Nephron progenitor cell (in vitro differentiated cells): Measurements from ENCODE around the gene FGF12.

Source experiments
- DNase-seq: peaks from one replicate; pipeline ENCODE4 v3.0.0; 2021
- H3K27ac Mint-ChIP-seq: 2 replicates; pipeline ENCODE4 v1.8.0; 2021; ENCODE audit warnings: mild to moderate bottlenecking, moderate library complexity, mixed read lengths
- H3K27me3 Mint-ChIP-seq: 2 replicates; pipeline ENCODE4 v1.8.0; 2021; ENCODE audit warnings: mild to moderate bottlenecking, low read depth, mixed read lengths; ENCODE audit not compliant: poor library complexity
- H3K36me3 Mint-ChIP-seq: 2 replicates; pipeline ENCODE4 v1.8.0; 2021; ENCODE audit warnings: low read depth, mixed read lengths
- H3K4me1 Mint-ChIP-seq: 2 replicates; pipeline ENCODE4 v1.8.0; 2021; ENCODE audit warnings: mixed read lengths
- H3K4me3 Mint-ChIP-seq: 2 replicates; pipeline ENCODE4 v1.8.0; 2021; ENCODE audit warnings: mild to moderate bottlenecking, moderate library complexity, mixed read lengths
- H3K9me3 Mint-ChIP-seq: 2 replicates; pipeline ENCODE4 v1.8.0; 2021; ENCODE audit warnings: mild to moderate bottlenecking, moderate library complexity, mixed read lengths
- TF ChIP-seq, protein P1 (sequence below): fragments of 200-600 bp; sonication (generic); IDR thresholded peaks from 2 replicates; pipeline ENCODE4 v1.5.0; 2021; ENCODE audit warnings: antibody characterized with exemption

The FGF12 gene

DNA sequence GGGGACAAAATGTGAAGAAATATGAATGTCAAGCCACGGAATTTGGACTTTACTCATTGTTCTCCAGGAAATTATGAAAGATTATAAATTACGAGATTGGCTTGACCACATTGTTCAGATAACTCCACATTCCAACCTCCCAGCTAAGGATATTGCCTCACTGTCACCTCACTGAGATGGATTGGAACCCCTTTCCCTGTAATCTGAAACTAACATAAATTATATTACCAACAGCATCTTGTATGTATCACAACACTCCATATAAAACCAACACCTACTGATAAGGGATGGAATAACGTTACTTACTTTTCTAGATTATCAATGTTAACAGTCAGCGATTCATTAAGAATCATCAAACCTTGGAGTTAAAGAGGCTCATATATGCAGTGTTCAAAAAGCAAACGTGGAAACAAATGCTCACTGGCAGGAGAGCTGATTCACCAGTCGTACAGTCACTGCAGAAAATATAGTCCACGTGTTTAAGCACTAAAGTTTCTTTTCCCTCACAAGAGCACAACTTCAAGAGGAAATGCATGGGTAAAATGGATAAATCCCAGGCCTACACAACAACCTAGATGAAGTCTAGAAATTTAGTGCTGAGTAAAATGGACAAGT is 451.5 kb downstream of the FGF12 start:
- H3K27ac Mint-ChIP-seq: no peak overlapping the region
- no peaks in the 10 kb centered on the region for H3K36me3 Mint-ChIP-seq
- no peak for DNase-seq
- TF ChIP-seq, protein P1, sequence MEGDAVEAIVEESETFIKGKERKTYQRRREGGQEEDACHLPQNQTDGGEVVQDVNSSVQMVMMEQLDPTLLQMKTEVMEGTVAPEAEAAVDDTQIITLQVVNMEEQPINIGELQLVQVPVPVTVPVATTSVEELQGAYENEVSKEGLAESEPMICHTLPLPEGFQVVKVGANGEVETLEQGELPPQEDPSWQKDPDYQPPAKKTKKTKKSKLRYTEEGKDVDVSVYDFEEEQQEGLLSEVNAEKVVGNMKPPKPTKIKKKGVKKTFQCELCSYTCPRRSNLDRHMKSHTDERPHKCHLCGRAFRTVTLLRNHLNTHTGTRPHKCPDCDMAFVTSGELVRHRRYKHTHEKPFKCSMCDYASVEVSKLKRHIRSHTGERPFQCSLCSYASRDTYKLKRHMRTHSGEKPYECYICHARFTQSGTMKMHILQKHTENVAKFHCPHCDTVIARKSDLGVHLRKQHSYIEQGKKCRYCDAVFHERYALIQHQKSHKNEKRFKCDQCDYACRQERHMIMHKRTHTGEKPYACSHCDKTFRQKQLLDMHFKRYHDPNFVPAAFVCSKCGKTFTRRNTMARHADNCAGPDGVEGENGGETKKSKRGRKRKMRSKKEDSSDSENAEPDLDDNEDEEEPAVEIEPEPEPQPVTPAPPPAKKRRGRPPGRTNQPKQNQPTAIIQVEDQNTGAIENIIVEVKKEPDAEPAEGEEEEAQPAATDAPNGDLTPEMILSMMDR: no peak
- no peak overlapping the region for H3K4me3 Mint-ChIP-seq
- H3K9me3 Mint-ChIP-seq: no peaks in the 10 kb centered on the region
- H3K27me3 Mint-ChIP-seq: no peaks in the 10 kb centered on the region
- H3K4me1 Mint-ChIP-seq: no peaks in the 10 kb centered on the region

DNA sequence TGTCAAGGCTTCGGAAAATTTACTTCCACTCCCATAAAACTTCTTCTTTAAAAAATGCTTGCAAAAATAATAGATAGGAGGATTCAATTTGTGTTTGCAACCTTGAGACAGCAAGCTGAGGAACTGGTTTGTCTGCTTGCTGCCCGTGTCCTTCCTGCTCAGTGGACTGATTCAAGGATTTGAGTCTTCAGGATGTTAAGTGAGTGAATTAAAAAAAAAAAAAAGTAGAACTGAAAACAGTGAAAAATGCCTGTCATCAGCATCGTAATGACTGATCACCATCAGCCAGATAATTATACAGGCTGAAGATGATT is 453.7 kb downstream of the FGF12 start:
- Mint-ChIP-seq H3K4me1 (no peaks in the 10 kb centered on the region), H3K4me3 (no peak overlapping the region), H3K36me3 (no peaks in the 10 kb centered on the region), H3K9me3 (no peaks in the 10 kb centered on the region), H3K27ac (no peak overlapping the region), H3K27me3 (peaks cover 3% of the 10 kb centered on the region)
- TF ChIP-seq, protein P1: no peak
- DNase-seq: no peak

DNA sequence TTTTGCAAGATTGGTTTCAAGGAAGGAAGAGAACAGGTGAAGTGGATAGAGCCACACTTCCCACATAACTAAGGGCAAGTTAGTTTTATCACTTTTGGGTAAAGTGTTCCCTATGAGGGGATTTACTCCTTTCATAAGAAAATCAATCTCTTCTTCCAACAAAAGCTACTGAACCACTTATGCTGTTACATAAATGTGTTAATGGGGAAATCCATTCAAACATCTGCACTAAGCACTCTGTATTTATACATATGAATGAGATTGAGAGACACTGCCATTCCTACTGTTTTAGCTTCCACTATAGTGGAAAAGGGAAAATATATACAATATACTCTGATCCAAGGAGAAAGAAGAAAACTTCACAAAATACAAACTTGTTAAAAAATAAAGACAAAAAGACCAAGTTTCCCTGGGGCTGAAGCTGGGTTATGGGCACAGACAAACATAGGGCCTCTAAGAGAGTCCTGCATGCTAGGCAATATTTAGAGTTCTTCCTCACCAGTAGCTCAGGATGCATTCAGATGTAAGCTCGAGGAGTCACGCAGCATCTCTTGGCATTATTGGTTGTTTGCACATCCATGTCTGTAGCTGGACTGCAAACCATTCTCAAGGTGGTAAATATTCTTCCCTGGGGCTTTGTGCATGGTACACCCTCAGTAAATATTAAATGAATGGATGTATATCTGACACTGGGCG is 454.2 kb downstream of the FGF12 start:
- Mint-ChIP-seq H3K4me3 (no peak overlapping the region), H3K27ac (no peak overlapping the region), H3K9me3 (no peaks in the 10 kb centered on the region), H3K4me1 (no peaks in the 10 kb centered on the region), H3K27me3 (peaks cover 6% of the 10 kb centered on the region), H3K36me3 (no peaks in the 10 kb centered on the region)
- TF ChIP-seq, protein P1: no peak
- DNase-seq: no peak

DNA sequence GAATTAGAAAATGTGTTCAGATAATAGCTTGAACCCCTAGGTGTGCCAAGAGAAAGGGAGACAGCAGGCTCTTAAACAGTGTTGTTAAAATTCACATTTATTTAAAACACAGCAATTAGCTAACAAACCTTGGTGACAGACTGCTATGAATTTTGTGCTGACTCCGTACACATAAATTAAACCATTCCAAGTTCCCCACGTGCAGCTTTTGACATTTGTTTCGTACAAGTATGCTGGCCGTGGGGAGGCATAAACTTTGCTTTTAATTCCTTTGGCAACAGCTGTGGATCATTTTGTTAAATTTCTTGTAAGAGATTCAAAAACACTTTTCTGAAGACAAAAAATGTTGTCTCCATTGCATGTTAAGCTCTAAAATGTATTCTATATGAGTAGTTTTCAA is 465.3 kb downstream of the FGF12 start:
- Mint-ChIP-seq H3K9me3 (no peaks in the 10 kb centered on the region), H3K4me1 (no peaks in the 10 kb centered on the region), H3K4me3 (no peak overlapping the region), H3K36me3 (no peaks in the 10 kb centered on the region), H3K27ac (no peak overlapping the region), H3K27me3 (no peaks in the 10 kb centered on the region)
- no peak for DNase-seq
- TF ChIP-seq, protein P1: no peak

DNA sequence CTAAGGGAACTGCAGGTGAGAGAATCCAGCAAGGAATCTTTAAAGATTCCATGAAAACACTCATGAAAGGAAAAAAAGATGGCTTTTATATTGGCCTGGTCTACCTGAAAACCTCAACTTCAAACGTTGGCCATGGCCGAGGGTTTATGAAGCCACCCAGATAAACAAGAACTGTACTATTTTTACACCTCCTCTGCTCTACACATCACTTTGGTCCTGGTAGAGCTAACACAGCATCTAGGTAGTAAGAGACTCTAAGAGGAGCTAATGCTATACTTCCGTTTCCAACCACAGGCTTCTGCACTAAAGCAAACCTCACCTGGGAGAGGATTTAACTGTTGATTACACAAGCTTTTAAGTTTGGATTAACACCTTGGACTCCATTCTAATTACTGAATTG is 466.2 kb downstream of the FGF12 start:
- Mint-ChIP-seq H3K4me1 (no peaks in the 10 kb centered on the region), H3K4me3 (no peak overlapping the region), H3K27ac (no peak overlapping the region), H3K27me3 (no peaks in the 10 kb centered on the region), H3K9me3 (no peaks in the 10 kb centered on the region), H3K36me3 (no peaks in the 10 kb centered on the region)
- DNase-seq: no peak
- TF ChIP-seq, protein P1: no peak
